ENCODE results near the gene ASTL.

ASTL gene

DNA sequence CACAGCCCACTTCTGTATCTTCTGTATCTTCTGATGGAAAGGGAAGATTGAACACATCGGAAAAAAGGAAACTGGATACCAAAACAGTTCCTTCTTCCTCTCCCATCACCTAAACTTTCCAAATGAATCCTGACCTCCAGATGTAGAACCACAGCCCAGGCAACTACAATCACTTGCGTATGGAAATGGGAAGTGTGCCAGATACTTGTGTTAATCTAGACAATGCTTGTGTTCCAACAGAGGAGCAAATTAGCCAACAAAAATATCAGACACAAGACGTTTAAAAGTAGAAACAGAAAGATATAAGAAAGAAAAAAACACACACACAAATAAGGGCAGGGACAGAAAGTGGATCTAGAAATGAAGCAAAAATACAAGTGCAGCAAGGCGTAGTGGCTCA, 38.4 kb upstream of the ASTL start:
- TF ChIP-seq, protein P1, sequence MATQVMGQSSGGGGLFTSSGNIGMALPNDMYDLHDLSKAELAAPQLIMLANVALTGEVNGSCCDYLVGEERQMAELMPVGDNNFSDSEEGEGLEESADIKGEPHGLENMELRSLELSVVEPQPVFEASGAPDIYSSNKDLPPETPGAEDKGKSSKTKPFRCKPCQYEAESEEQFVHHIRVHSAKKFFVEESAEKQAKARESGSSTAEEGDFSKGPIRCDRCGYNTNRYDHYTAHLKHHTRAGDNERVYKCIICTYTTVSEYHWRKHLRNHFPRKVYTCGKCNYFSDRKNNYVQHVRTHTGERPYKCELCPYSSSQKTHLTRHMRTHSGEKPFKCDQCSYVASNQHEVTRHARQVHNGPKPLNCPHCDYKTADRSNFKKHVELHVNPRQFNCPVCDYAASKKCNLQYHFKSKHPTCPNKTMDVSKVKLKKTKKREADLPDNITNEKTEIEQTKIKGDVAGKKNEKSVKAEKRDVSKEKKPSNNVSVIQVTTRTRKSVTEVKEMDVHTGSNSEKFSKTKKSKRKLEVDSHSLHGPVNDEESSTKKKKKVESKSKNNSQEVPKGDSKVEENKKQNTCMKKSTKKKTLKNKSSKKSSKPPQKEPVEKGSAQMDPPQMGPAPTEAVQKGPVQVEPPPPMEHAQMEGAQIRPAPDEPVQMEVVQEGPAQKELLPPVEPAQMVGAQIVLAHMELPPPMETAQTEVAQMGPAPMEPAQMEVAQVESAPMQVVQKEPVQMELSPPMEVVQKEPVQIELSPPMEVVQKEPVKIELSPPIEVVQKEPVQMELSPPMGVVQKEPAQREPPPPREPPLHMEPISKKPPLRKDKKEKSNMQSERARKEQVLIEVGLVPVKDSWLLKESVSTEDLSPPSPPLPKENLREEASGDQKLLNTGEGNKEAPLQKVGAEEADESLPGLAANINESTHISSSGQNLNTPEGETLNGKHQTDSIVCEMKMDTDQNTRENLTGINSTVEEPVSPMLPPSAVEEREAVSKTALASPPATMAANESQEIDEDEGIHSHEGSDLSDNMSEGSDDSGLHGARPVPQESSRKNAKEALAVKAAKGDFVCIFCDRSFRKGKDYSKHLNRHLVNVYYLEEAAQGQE (IDR thresholded peaks at IDR 0.05; ENCODE audit: low read depth), result no peak
- TF ChIP-seq, protein P2, sequence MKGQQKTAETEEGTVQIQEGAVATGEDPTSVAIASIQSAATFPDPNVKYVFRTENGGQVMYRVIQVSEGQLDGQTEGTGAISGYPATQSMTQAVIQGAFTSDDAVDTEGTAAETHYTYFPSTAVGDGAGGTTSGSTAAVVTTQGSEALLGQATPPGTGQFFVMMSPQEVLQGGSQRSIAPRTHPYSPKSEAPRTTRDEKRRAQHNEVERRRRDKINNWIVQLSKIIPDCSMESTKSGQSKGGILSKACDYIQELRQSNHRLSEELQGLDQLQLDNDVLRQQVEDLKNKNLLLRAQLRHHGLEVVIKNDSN (IDR thresholded peaks at IDR 0.05), result no peak
- no peak for TF ChIP-seq EGR1 (IDR thresholded peaks at IDR 0.05)
- TF ChIP-seq ZBTB7A (IDR thresholded peaks at IDR 0.05; ENCODE audit: low read depth), result no peak
- TF ChIP-seq, protein P3, sequence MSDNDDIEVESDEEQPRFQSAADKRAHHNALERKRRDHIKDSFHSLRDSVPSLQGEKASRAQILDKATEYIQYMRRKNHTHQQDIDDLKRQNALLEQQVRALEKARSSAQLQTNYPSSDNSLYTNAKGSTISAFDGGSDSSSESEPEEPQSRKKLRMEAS (IDR thresholded peaks at IDR 0.05), result no peak
- no peak for TF ChIP-seq RAD21 (IDR thresholded peaks at IDR 0.05; ENCODE audit: low read depth)
- no peak for TF ChIP-seq TAF1 (IDR thresholded peaks at IDR 0.05; ENCODE audit: low read depth)
- TF ChIP-seq CEBPB (IDR thresholded peaks at IDR 0.05), result no peak
- no peak for TF ChIP-seq TEAD4 (IDR thresholded peaks at IDR 0.05)
- no peak for TF ChIP-seq TCF12 (IDR thresholded peaks at IDR 0.05; ENCODE audit: low read depth)

DNA sequence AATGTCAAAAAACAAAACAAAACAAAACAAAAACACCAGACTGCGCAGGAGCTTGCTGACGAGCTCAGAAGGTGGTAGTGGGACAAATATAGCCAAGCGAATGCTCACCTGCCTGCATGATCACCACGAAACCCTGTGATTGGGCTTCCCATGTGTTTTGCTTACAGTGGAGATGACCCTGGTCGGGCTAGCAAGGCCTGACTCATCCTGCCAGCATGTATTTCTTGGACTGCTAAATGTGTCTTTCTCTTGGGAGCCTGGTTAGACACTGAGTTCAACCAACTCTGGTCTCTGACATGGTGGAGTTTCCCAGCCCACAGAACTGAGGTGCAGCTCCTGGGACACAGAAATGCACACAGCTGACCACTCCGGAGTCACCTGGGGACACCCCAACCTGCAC, 37.6 kb upstream of the ASTL start:
- TF ChIP-seq, protein P3 (IDR thresholded peaks at IDR 0.05), result no peak
- no peak for TF ChIP-seq EGR1 (IDR thresholded peaks at IDR 0.05)

DNA sequence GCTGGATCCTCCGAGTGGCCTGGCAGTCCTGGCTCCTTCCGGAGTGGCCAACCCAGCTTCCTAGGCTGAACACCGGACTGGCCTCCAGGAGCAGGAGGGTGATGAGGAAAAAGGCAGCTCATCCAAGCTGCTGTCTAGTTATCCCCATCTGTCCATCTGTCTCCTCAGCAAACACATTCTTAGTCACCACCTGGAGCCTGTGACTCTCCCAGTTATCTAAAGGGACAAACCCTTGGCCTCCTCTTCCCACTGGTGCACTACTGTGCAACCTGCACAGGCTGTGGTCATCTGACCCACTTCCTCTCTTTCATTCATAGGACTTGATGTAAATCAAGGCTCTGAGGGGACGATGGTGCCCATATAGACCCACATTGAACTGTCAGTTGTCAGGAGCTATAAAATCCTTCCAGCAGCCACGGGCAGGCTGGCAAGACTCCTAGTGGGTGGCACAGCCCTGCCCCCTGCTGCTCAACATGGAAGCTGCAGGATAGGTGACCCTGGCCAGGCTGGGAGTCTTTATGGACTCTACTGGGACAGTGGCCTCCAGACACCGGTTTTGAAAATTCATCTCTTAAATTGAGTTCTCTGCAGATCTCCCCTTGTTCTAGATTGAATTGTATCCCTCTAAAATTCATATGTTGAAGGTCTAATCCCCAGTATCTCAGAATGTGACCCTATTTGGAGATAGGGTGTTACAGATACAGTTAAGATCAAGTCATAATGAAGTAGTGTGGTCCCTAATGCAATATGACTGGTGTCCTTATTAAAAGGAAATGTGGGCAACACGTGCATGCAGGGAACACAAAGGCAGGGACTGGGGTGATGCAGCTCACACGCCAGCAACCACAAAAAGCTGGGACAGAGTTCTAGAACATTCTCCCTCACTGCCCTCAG, 36.2 kb upstream of the ASTL start:
- TF ChIP-seq RAD21 (IDR thresholded peaks at IDR 0.05; ENCODE audit: low read depth) (peak; percentile 95), TAF1 (IDR thresholded peaks at IDR 0.05; ENCODE audit: low read depth) (no peak), EP300 (IDR thresholded peaks at IDR 0.05; ENCODE audit: borderline replicate concordance) (no peak), NFIC (IDR thresholded peaks at IDR 0.05) (no peak), TEAD4 (IDR thresholded peaks at IDR 0.05) (no peak), ZBTB7A (IDR thresholded peaks at IDR 0.05; ENCODE audit: low read depth) (no peak), FOXM1 (IDR thresholded peaks at IDR 0.05; ENCODE audit: borderline replicate concordance, low read depth) (no peak), CREB1 (IDR thresholded peaks at IDR 0.05; ENCODE audit: low read depth) (no peak), CEBPB (IDR thresholded peaks at IDR 0.05) (no peak), TCF12 (IDR thresholded peaks at IDR 0.05; ENCODE audit: low read depth) (0 out of 2 replicates have a peak, but pooled peaks have one; percentile 27), EGR1 (IDR thresholded peaks at IDR 0.05) (no peak), YY1 (IDR thresholded peaks at IDR 0.05; ENCODE audit: low read depth) (no peak)
- TF ChIP-seq, protein P3 (IDR thresholded peaks at IDR 0.05), result no peak
- TF ChIP-seq, protein P2 (IDR thresholded peaks at IDR 0.05), result no peak
- TF ChIP-seq, protein P1 (IDR thresholded peaks at IDR 0.05; ENCODE audit: low read depth), result no peak

DNA sequence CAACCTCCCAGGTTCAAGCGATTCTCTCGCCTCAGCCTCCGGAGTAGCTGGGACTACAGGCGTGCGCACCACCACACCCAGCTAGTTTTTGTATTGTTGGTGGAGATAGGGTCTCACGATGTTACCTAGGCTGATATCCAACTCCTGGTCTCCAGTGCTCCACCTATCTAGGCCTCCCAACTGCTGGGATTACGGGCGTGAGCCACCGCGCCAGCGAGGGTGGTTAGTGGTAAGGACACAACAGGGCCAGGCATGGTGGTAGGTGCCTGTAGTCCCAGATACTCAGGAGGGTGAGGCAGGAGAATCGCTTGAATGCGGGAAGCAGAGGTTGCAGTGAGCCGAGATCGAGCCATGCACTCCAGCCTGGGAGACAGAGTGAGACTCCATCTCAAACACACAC, 33.5 kb upstream of the ASTL start:
- no peak for TF ChIP-seq RAD21 (IDR thresholded peaks at IDR 0.05; ENCODE audit: low read depth)
- no peak for TF ChIP-seq TEAD4 (IDR thresholded peaks at IDR 0.05)
- no peak for TF ChIP-seq EP300 (IDR thresholded peaks at IDR 0.05; ENCODE audit: borderline replicate concordance)
- TF ChIP-seq, protein P1 (IDR thresholded peaks at IDR 0.05; ENCODE audit: low read depth), result no peak
- TF ChIP-seq, protein P2 (IDR thresholded peaks at IDR 0.05), result no peak
- no peak for TF ChIP-seq CEBPB (IDR thresholded peaks at IDR 0.05)
- no peak for TF ChIP-seq ZBTB7A (IDR thresholded peaks at IDR 0.05; ENCODE audit: low read depth)
- no peak for TF ChIP-seq FOXM1 (IDR thresholded peaks at IDR 0.05; ENCODE audit: borderline replicate concordance, low read depth)
- no peak for TF ChIP-seq TCF12 (IDR thresholded peaks at IDR 0.05; ENCODE audit: low read depth)
- TF ChIP-seq NFIC (IDR thresholded peaks at IDR 0.05), result no peak
- no peak for TF ChIP-seq CREB1 (IDR thresholded peaks at IDR 0.05; ENCODE audit: low read depth)
- TF ChIP-seq EGR1 (IDR thresholded peaks at IDR 0.05), result no peak
- TF ChIP-seq YY1 (IDR thresholded peaks at IDR 0.05; ENCODE audit: low read depth), result no peak
- no peak for TF ChIP-seq TAF1 (IDR thresholded peaks at IDR 0.05; ENCODE audit: low read depth)
- TF ChIP-seq, protein P3 (IDR thresholded peaks at IDR 0.05), result no peak
